ENCODE measurements around the gene RWDD4. TPM values are rescaled to one million over a fixed set of nuclear protein-coding genes. Genes with fewer than 3 reads are reported as not detected.

RWDD4 gene
- total RNA-seq, 1 experiment from 2014 or later = 15.3 TPM

DNA sequence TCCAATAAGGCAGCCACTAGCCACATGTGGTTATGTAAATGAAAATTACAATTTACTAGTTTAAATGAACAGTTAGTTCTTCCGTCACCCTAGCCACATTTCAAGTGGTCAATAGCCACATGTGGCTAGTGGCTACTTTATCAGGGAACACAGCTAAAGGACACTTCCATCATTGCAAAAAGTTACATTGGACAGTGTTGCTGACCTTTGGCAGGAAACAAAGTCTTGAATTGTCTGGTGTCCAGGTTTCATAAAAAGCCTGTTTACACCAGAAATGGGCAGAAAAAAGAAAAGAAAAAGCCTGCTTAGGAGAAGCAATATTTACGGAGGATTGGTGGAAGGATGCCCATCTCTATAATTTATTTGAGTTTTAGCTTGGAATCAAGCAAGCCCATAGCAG lies 38.6 kb downstream of the RWDD4 start:
- Mint-ChIP-seq H3K4me3 (ENCODE audit: unreplicated experiment) (no peak overlapping the region), H3K27ac (ENCODE audit: unreplicated experiment) (no peak overlapping the region), H3K27me3 (ENCODE audit: insufficient read depth, unreplicated experiment) (no peaks in the 10 kb centered on the region), H3K9me3 (ENCODE audit: unreplicated experiment) (no peaks in the 10 kb centered on the region), H3K4me1 (ENCODE audit: low read depth, unreplicated experiment) (peaks cover 14% of the 10 kb centered on the region), H3K36me3 (ENCODE audit: insufficient read depth, unreplicated experiment) (no peaks in the 10 kb centered on the region)
- DNase-seq = no peak
- H3K36me3 ChIP-seq (ENCODE audit: control insufficient read depth, insufficient read depth, low read length) = no peaks in the 10 kb centered on the region
- intact Hi-C loops (cut with micrococcal nuclease; ENCODE audit: unreplicated experiment) = loop anchor here (5.0 kb wide), 1 partner anchor 148 kb away; no protein-coding TSS in a partner anchor
- peaks cover 15% of the 10 kb centered on the region for H3K4me1 ChIP-seq
- H3K4me3 ChIP-seq (ENCODE audit: low read depth, low read length) = no peak overlapping the region
- no peaks in the 10 kb centered on the region for H3K27me3 ChIP-seq (replicated peaks; ENCODE audit: control insufficient read depth, insufficient read depth, low read length)
- no peaks in the 10 kb centered on the region for H3K9me3 ChIP-seq
- no TSS peak for BruUV-seq (replicated peaks)
- TF ChIP-seq, protein P1, sequence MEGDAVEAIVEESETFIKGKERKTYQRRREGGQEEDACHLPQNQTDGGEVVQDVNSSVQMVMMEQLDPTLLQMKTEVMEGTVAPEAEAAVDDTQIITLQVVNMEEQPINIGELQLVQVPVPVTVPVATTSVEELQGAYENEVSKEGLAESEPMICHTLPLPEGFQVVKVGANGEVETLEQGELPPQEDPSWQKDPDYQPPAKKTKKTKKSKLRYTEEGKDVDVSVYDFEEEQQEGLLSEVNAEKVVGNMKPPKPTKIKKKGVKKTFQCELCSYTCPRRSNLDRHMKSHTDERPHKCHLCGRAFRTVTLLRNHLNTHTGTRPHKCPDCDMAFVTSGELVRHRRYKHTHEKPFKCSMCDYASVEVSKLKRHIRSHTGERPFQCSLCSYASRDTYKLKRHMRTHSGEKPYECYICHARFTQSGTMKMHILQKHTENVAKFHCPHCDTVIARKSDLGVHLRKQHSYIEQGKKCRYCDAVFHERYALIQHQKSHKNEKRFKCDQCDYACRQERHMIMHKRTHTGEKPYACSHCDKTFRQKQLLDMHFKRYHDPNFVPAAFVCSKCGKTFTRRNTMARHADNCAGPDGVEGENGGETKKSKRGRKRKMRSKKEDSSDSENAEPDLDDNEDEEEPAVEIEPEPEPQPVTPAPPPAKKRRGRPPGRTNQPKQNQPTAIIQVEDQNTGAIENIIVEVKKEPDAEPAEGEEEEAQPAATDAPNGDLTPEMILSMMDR (IDR thresholded peaks at IDR 0.05; ENCODE audit: insufficient read depth in 1 of 2, low read depth in 1 of 2, low read length in 1 of 2, severe bottlenecking in 1 of 2, unreplicated experiment in 1 of 2) = no peak
- POLR2A ChIA-PET = no interaction called here
- CTCF ChIA-PET = no interaction called here

DNA sequence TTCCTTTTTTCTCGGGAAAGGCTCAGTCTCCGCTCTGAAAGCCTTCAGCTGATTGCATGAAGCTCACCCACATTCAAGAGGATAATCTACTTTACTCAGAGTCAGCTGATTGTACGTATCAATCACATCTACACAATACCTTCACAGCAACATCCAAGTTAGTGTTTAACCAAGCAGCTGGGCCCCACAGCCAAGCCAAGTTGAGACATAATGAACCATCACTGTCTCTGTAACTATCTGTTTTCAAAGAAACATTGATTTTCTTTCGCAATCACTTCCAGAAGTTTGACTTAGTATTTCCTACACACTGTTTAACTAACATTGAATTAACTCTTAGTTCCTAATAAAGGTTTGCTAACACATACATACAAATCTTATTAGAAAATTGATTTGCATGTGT lies 40.3 kb downstream of the RWDD4 start:
- no peaks in the 10 kb centered on the region for H3K27me3 Mint-ChIP-seq (ENCODE audit: insufficient read depth, unreplicated experiment)
- no peak overlapping the region for H3K27ac Mint-ChIP-seq (ENCODE audit: unreplicated experiment)
- no peaks in the 10 kb centered on the region for H3K36me3 ChIP-seq (ENCODE audit: control insufficient read depth, insufficient read depth, low read length)
- no peak overlapping the region for H3K4me3 ChIP-seq (ENCODE audit: low read depth, low read length)
- ChIA-PET POLR2A (no interaction called here), CTCF (interaction anchor here (1.1 kb wide), 1 partner anchor 8 kb away, joined by 3 read pairs; no protein-coding TSS in a partner anchor)
- peak; percentile 49 to 57 for DNase-seq
- no peaks in the 10 kb centered on the region for H3K9me3 Mint-ChIP-seq (ENCODE audit: unreplicated experiment)
- no TSS peak for BruUV-seq (replicated peaks)
- H3K27me3 ChIP-seq (replicated peaks; ENCODE audit: control insufficient read depth, insufficient read depth, low read length) = no peaks in the 10 kb centered on the region
- TF ChIP-seq, protein P1 (IDR thresholded peaks at IDR 0.05; ENCODE audit: insufficient read depth in 1 of 2, low read depth in 1 of 2, low read length in 1 of 2, severe bottlenecking in 1 of 2, unreplicated experiment in 1 of 2) = no peak
- intact Hi-C loops (cut with micrococcal nuclease; ENCODE audit: unreplicated experiment) = loop anchor here (5.0 kb wide), 1 partner anchor 116 kb away; no protein-coding TSS in a partner anchor
- H3K36me3 Mint-ChIP-seq (ENCODE audit: insufficient read depth, unreplicated experiment) = no peaks in the 10 kb centered on the region
- H3K4me1 Mint-ChIP-seq (ENCODE audit: low read depth, unreplicated experiment) = peaks cover 14% of the 10 kb centered on the region
- H3K4me1 ChIP-seq = peaks cover 15% of the 10 kb centered on the region
- no peaks in the 10 kb centered on the region for H3K9me3 ChIP-seq
- peak overlapping the region; percentile 46 for H3K4me3 Mint-ChIP-seq (ENCODE audit: unreplicated experiment)

DNA sequence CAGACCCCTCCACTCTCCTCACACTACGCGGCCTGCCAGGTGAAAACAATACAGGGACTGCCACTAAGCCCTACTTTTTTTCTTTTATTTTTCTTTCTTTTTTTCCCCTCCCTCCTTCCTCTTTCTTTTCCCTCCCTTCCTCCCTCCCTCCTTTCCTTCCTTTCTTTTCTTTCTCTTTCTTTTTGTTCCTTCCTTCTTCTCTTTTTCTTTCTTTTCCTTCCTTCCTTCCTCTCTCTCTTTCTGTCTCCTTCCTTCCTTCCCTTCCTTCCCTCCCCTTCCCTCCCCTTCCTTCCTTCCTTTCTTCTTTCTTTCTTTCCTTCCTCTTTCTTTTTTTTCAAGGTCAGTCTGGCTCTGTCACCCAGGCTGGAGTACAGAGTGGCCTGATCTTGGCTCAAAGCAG lies 41.9 kb downstream of the RWDD4 start:
- BruUV-seq (replicated peaks) = no TSS peak
- H3K4me1 ChIP-seq = peaks cover 15% of the 10 kb centered on the region
- Mint-ChIP-seq H3K4me3 (ENCODE audit: unreplicated experiment) (no peak overlapping the region), H3K27me3 (ENCODE audit: insufficient read depth, unreplicated experiment) (no peaks in the 10 kb centered on the region), H3K9me3 (ENCODE audit: unreplicated experiment) (no peaks in the 10 kb centered on the region), H3K36me3 (ENCODE audit: insufficient read depth, unreplicated experiment) (no peaks in the 10 kb centered on the region), H3K4me1 (ENCODE audit: low read depth, unreplicated experiment) (peaks cover 14% of the 10 kb centered on the region), H3K27ac (ENCODE audit: unreplicated experiment) (peak overlapping the region; percentile 48)
- intact Hi-C loops (cut with micrococcal nuclease; ENCODE audit: unreplicated experiment) = loop anchor here (5.0 kb wide), 1 partner anchor 115 kb away; no protein-coding TSS in a partner anchor
- POLR2A ChIA-PET = no interaction called here
- no peak overlapping the region for H3K4me3 ChIP-seq (ENCODE audit: low read depth, low read length)
- TF ChIP-seq, protein P1 (IDR thresholded peaks at IDR 0.05; ENCODE audit: insufficient read depth in 1 of 2, low read depth in 1 of 2, low read length in 1 of 2, severe bottlenecking in 1 of 2, unreplicated experiment in 1 of 2) = no peak
- CTCF ChIA-PET = no interaction called here
- no peaks in the 10 kb centered on the region for H3K9me3 ChIP-seq
- DNase-seq = no peak
- H3K36me3 ChIP-seq (ENCODE audit: control insufficient read depth, insufficient read depth, low read length) = no peaks in the 10 kb centered on the region
- H3K27me3 ChIP-seq (replicated peaks; ENCODE audit: control insufficient read depth, insufficient read depth, low read length) = no peaks in the 10 kb centered on the region
